Measurements from ENCODE around the gene MPDZ.

Gene MPDZ, protein sequence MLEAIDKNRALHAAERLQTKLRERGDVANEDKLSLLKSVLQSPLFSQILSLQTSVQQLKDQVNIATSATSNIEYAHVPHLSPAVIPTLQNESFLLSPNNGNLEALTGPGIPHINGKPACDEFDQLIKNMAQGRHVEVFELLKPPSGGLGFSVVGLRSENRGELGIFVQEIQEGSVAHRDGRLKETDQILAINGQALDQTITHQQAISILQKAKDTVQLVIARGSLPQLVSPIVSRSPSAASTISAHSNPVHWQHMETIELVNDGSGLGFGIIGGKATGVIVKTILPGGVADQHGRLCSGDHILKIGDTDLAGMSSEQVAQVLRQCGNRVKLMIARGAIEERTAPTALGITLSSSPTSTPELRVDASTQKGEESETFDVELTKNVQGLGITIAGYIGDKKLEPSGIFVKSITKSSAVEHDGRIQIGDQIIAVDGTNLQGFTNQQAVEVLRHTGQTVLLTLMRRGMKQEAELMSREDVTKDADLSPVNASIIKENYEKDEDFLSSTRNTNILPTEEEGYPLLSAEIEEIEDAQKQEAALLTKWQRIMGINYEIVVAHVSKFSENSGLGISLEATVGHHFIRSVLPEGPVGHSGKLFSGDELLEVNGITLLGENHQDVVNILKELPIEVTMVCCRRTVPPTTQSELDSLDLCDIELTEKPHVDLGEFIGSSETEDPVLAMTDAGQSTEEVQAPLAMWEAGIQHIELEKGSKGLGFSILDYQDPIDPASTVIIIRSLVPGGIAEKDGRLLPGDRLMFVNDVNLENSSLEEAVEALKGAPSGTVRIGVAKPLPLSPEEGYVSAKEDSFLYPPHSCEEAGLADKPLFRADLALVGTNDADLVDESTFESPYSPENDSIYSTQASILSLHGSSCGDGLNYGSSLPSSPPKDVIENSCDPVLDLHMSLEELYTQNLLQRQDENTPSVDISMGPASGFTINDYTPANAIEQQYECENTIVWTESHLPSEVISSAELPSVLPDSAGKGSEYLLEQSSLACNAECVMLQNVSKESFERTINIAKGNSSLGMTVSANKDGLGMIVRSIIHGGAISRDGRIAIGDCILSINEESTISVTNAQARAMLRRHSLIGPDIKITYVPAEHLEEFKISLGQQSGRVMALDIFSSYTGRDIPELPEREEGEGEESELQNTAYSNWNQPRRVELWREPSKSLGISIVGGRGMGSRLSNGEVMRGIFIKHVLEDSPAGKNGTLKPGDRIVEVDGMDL (N-terminal part only)

DNA sequence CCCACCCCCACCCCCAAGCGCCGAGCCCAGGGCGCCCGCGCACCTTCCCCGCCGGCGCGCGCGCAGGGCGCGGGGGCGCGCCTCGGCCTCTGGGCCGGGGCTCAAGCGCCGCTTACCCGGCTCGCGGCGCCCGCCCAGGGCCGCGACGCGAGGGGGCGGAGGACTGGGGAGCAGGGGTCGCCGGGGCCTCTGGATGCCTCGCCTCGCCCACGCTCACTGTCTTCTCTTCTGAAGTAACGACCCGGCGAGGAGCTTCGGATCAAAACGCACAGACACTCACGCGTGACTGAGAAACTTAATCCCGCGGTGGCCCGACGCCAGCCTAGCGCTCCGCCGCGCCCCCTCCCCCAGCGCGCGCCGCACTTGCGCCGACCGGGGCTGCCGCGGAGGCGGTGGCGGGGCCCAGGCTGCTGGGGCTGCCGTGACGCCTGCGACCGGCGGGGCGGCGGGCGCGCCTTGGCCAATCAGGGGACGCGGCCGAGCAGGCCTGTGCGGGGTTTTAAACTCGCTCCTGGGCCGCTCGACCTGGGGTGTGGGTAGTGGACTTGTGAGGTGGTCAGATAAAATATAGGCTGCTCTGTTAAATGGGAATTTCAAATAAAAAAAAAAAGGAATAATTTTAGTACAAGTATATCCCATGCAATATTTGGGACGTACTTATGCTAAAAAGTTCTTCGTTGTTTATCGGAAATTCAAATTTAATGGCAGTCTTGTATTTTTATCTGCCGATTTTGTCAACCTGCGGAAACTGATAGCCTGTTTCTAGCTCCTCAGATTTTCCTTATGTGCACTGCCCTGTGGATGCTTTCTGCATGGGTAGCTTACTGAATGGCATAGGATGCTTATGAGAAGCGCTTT lies at the start of gene MPDZ:
Gene MPDZ, minus strand, starts transcription at position 409 of the 858 bp plus-strand sequence. CDS start 29,377 bp downstream, outside the sequence.
- DNase-seq, result peak; percentile 18

DNA sequence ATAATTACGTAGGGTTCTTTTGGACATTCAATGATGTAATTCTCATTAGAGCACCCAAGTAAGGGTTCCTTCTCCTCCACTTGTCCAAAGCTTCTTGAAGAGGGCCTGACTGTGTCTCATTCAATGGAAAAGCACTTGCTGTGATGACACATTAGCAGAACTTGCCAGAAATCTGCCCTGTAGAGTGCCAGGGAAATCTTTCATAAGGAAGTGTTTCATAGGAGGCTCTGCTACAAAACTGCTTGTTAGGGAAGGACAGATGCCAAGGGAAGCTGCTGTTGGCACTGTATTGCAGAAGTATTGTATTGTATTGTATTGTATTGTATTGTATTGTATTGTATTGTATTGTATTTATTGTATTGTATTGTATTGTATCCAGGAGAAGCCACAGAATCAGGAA lies 45.5 kb upstream of the MPDZ start:
- DNase-seq, result no peak

DNA sequence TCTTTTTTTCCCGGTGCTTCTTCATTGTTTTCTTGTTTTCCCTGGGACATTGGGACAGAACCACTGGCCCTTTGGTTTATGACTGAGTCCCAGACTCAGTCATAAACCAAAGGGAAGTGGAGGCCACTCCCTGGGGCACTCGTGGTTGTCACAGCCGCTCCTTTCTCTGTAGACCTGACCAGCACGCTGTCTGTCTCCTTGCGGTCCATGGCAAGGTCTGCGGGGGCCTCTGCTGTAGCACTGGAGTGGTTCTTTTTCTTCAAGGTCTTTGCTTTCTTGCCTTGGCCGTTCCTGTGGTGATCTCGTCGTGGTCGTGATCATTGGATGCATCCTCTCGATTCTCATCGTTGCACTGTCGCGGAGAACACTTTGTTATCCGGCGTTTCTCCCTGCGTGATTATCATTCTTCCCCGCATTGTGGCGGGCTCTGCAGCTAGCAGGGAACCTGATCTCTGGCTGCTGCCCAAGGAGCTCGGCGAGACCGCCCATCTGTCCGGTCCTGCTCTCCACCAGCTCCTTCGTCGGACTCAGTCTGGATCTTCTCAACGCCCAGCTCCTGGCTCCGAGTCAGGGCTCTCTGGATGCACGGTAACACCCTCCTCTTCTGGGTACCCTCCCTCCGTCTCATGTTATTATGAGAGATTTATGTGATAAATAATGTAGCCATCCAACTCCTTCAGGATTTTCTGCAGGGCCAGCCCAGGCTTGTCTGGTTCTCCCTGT lies 43.5 kb upstream of the MPDZ start:
- DNase-seq, result no peak

DNA sequence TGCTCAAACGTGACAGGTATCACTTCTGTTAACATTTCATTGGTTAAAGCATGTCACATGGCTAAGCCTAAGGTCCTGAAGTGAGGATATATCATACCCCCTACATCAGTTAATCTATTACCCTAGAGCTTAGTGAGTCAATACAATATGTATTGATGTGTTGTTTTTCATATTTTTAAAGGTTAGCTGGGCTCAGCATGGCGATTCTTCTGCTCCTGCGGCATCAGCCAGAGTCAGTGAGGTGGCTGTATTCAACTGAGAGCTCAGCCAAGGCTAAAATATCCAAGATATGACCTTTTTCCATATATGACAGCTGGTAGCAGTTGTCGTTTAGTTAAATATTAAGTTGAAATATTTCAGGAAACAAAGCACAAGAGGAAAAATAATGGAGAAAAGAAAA lies 38.5 kb upstream of the MPDZ start:
- DNase-seq, result no peak

DNA sequence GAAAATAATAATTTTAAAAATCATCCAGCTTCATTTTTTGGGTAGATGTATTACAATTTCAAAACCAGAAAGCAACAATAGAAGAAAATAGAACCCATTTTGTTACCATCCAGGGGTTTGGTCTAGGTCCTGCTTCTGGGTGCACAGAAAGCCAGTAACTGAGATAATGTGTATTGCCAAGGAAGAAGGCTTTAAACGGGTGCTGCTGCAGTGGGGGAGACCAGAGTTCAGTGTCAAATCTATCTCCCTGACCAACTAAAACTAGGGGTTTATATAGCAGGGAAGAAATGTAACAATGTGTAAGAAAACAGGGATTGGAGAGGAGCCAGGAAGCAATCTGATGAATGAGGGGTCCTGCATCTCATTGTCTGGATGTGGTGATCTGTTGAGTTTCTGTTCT lies 17.5 kb upstream of the MPDZ start:
- DNase-seq, result no peak

DNA sequence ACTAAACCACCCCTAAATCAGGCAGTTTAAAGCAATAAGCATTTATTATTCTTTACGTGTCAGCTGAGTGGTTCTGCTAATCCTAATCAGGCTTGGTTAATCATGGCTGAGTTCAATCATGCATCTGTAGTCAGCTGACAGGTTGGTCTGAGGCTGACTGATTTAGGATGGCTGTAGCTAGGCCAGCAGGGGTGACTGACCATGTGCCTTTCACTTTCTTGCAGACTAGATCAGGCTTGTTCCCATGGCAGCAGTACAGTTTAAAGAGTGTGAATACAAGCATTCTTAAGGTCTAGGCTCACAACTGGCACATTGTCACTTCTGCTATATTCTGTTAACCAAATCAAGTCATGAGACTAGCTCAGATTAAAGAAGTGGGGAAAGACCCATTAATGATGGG lies 16.1 kb upstream of the MPDZ start:
- DNase-seq, result no peak

DNA sequence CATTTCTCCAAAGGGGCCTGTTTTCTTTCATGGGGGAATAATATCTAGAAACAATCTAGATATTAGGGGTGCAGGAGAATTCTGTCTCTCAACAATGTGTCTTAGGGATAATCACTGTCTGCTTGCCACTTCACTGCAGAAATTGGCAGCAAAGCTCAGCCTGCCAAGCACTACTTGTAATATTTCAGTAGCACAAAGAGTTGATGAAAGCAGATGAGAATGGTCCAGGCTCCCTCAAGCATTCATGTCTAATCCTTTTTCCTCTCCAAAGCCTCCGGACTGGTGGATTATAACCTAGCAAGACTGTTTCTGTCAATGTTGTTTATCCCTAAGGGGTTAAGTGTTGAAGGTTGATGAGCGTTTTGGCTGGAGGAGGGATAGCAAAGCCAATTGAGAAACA lies 13.3 kb upstream of the MPDZ start:
- no peak for DNase-seq

DNA sequence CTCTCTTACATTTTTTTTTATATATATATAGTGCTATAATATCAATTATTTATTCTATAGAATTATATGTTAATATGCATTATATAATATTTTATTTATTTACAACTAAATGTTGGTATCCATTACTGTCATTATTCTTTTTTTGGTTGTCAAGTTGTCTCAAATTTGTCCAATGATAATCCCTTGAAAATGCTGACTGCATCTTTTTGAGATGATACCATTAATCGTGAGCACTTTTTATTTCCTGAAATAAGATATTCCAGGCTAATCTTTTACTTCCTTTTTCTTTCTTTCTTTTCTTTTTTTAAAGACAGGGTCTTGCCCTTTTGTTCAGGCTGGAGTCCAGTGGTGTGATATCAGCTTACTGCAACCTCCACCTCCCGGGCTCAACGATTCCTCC lies 12.7 kb upstream of the MPDZ start:
- no peak for DNase-seq

DNA sequence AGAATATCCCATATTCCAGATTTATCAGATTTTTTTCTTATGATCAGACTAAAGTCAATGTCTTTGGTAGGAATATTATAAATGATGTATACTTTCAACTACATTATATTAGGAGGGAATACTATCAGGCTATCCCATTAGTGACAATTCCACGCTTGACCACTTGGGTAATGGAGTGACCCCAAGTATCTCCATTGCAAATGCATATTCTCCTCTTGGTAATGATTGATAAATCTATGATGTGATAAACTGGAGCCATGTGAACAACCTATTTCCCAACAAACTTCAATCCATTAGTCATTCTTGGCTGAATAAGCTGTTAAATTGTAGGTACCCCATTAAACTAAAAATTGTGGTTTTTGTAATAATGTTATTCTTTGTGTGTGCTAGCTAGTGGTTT lies 12.2 kb upstream of the MPDZ start:
- DNase-seq, result no peak

DNA sequence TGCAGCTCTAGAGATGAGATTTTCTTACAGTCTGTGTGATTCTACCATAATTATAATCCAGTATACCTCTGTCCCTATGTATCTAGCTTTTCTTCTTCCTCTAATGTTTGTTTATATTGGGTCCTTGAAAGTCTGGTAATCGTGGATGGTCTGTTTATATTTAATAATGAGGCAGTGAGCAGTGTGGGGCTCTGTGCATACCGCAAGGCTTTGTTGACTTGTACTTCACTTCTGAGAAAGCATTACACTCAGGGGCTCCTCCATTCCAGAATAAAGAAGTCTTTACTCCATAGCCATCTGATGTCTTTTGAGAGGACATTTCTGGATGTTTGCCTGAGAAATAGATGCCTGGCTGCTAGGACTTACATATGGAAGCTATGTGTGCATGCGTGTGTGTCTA lies 4.5 kb upstream of the MPDZ start:
- DNase-seq, result no peak

DNA sequence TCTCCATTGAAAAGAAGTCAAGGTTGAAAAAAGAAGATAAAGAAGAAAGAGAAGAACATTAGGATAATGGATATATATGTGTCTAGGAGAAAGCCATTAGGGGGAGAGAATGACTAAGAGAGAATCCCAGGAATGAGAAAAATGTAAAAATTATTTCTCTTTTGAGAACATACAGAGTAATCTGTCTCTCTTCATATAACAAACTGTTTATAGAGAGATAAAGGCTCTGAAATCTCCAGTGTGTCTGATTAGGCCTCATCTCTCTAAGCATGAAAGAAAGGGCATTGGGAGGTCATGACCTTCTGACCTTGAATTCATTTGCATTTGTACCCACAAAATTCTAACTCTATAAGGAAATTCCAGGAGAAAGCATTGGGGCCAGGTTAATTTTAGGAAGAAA lies 3.5 kb upstream of the MPDZ start:
- DNase-seq, result no peak

DNA sequence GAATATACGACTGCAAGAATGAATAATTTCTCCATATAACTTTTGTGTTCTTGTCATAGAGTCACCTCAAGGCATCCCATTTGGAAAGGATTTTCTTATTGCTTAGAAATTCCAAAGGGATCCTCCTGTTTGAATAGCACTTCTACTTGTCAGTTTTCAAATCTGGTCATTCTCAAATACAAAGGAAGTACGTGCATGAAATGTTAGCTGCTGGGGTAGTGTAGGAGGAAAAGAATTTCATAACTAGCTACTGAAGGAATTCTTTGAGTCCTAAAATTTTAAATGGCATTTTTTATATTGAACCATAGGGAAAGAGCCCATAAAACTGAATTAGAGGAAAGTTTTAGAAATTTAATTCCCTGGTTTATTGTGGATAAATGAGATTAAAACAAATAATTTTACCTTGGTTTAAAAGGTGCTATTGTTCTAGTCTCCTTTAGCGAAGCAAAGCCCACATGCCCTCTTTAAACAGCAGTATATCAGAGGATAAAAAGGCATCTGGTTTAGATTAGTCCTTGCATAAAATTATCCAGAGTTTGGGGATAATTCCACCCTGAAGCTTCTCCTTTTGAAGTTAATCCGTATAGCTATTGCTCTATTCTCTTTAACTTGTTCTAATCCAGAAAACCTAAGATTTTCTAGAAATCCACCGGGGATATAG lies 2.0 kb upstream of the MPDZ start:
- no peak for DNase-seq

DNA sequence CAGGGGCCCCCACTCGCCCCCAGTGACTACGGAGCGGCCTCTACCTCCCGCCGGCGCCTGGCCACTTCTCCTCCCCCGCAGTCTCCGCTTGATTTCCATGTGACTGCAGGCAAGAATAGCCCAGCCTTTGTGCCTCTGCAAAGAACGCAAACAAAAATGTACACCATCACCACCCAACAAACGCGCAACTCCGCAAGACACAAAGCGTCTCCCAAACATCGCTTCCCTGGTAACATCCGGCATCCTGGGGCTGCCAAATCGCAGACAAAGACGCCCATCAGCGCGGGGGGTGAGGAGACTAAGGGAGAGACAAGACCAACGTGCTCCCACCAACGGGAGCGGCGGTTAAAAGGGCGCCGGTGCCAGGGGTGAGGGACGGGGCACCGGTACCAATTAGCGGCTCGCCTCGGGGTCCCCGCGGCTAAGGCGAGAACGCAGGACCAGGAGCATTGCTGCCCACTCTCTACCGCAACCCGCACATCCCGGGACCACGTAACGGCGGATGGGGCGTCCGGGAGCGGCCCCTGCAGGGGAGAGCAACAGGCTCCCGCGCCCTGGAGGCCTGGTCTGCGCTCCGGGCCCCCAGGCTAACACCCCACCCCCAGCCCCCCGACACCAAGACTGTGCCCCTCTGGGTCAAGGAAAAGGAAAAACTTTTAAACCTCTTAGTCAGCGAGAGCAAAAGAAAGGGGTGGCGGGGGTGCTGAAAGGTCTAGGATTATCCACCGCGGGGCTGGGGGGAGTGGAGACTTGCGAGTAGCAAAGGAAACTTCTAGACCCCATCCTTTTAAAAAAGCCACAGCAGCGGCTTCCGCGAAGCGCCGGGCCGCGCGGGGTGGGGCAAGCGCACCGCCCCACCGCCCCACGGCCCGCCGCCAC lies 885 bp downstream of the MPDZ start:
- peak; percentile 43 for DNase-seq

DNA sequence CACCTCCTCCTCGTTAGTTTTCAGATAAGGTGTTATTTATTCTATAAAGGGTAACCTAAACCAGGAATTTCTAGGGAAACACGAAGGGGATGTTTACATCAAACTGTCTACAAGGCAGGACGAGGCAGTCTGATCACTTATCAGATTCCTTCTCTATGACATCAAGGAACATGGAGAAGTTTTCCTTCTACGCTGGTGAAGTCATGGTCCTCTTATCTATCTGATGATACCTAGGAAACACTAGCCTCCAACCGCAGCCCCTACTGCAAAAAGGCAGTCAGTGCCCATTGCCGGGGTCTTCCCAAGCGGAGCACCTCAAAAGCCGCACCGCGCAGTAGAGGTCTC lies 1.5 kb downstream of the MPDZ start:
- DNase-seq, result peak; percentile 43

DNA sequence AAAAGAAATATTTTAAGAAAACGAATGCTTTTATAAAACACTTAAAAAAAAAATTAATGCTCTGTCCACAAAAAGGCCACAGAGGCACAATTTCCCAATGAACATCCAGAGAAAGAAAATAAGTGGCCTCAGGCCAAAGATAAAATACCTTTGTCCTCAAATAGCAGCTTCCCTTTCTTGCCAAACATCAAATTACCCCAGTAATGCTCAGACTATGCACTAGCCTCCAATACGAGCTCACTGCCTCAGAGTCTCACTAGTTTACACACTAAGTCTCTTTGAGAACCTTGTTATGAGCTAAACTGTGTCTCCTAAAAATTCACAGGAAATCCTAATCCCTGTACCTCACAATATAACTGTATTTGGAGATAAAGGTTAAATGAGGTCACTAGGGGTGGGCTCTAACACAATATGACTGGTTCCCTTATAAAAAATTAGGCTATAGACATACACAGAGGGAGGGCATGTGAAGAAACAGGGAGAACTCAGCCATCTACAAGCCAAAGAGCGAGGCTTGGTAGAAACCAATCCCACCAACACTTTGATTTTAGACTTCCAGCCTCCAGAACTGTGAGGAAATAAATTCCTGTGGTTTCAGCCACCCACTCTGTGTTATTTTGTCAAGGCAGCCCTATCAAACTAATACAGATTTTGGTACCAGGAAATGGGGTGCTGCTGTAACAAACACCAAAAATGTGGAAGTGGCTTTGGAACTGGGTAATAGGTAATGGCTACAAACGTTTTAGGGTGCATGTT lies 4.4 kb downstream of the MPDZ start:
- no peak for DNase-seq

DNA sequence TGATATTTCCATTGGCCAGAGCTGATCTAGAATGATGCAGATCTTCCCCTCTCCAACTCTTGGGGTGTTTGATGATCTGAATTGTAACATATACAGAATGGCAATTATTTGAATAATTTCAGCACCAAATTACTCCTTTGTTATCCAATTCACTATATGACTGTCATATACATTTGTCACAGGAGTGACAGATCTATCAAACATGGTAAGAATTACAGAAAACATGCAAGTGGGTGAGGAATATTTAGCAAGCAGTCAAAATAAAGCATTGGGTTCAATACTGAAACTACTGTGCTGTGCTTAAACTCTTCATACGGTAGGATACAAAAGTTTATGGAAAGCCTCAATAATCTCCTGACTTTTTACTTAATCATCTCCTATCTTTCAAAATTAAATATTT lies 8.8 kb downstream of the MPDZ start:
- DNase-seq, result no peak

DNA sequence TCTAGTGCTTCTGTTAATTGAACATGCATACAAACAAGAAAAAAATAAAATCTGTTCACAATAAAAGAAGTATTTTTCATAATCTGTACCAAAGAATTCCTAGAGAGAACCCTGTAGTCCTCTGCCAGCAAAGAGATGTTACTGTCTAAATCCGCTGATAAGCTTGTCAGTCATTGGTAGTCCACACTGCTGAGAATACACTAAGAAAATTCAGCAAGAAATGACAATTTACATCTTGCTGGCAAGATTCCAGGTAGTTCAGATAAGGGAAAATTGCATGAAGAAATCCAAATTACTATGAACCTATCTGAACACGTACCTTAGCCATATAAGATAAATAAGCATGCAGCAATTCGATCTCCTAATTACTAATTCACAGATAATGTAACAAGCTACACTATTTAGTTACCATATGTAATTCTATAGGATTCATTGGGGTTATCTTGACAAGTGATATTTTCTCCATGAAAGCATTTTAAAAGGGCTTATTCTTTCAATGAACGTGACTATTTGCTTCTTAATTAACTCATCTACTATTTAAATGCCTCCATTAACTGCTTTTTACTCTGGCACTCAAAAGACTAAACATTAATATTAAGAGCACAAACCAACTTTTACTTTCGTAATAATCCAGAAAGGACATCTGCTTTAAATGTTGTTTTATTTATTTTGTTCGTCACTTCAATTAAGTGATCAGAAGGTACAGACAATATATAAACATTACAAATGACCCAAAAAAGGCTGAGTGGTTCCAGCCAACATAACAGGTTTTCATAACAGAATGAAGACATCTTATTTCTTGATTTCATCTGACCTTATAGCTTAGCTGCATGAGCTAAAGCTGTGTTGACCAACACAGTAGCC lies 9.7 kb downstream of the MPDZ start:
- no peak for DNase-seq

DNA sequence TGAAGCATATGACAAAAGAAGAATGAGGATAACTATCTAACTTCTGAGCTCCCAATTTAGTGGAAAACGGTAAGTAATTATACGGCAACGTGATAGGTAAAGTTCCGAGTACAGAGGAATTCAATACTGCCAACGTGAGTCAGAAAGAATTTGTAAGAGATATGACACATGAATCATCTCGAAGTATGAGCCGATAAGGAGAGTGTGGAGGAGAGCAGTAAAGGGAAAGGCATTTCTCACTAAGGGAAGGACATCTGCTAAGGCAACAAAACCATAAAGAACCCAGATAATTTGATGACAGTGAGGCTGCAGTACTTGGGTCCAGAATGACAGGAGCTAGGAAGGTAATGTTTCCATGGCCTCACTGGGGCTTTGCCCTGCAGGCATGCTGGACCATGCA lies 11.0 kb downstream of the MPDZ start:
- DNase-seq, result no peak

Data from SHP77 treated with DMSO at 0.1 percent for 48 hours (cell line).